ENCODE data around the gene C1orf53. TPM values are rescaled to one million over a fixed set of nuclear protein-coding genes. Genes with fewer than 3 reads are reported as not detected.

Gene C1orf53
- total and polyA plus RNA-seq, 2 donors from 2014 or later: 8.4 to 8.9 TPM

- FAIRE-seq: no peak
Observed at GRCh38 chr1:197907846-197908616, 5.6 kb downstream of the C1orf53 start.

DNA sequence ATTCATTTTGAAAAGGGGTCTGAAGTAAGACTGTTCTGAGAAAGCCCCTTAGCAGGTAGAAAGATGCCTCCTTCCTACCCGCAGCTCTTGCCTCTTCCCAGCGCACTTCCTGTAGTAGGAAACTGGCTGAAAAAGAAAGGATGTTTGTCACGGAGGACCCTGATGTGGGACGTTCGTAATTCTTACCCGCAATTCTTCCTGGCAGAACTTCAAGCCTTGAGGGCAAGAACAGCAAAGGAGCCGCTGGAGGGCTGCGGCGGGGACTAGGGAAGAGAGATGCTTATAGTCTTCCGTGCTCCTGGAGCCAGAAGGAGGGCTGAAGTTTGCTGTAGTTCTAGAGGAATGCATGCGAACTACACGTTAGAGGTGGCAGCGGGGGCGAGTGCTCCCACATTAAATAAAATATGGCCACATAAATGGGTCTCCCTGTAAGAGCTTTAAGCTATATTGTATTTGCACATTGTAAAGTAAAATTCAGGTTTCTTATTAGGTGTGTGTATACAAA is 6.3 kb downstream of the C1orf53 start:
- intact Hi-C loops (cut with DNase I): no loop called here
- no peak for FAIRE-seq
- H3K36me3 ChIP-seq (ENCODE audit: control insufficient read depth in 2 of 3, insufficient read depth in 3 of 3, low read length in 3 of 3): no peaks in the 10 kb centered on the region

More at GRCh38 chr1:197907846-197908616, 5.6 kb downstream of the C1orf53 start:
- H3K27me3 ChIP-seq (ENCODE audit: control insufficient read depth, insufficient read depth, low read length): peaks cover 92% of the 10 kb centered on the region
- H3K9me3 ChIP-seq (ENCODE audit: control insufficient read depth in 2 of 3, insufficient read depth in 1 of 3, low read length in 3 of 3): no peaks in the 10 kb centered on the region
- H3K27ac ChIP-seq (ENCODE audit: low read depth in 2 of 2, low read length in 2 of 2): no peak overlapping the region
- no peak for DNase-seq
- H3K4me3 ChIP-seq (ENCODE audit: low read length in 3 of 3): no peak overlapping the region
- peaks cover 0 to 8% (median 3%) of the 10 kb centered on the region in 3 donors for H3K4me1 ChIP-seq (ENCODE audit: control insufficient read depth in 2 of 3, insufficient read depth in 2 of 3, low read depth in 1 of 3, low read length in 3 of 3)
- H3K9ac ChIP-seq (ENCODE audit: low read length in 3 of 3): no peak overlapping the region
- H3K36me3 ChIP-seq (ENCODE audit: control insufficient read depth in 2 of 3, insufficient read depth in 3 of 3, low read length in 3 of 3): no peaks in the 10 kb centered on the region
- TF ChIP-seq, protein P1, sequence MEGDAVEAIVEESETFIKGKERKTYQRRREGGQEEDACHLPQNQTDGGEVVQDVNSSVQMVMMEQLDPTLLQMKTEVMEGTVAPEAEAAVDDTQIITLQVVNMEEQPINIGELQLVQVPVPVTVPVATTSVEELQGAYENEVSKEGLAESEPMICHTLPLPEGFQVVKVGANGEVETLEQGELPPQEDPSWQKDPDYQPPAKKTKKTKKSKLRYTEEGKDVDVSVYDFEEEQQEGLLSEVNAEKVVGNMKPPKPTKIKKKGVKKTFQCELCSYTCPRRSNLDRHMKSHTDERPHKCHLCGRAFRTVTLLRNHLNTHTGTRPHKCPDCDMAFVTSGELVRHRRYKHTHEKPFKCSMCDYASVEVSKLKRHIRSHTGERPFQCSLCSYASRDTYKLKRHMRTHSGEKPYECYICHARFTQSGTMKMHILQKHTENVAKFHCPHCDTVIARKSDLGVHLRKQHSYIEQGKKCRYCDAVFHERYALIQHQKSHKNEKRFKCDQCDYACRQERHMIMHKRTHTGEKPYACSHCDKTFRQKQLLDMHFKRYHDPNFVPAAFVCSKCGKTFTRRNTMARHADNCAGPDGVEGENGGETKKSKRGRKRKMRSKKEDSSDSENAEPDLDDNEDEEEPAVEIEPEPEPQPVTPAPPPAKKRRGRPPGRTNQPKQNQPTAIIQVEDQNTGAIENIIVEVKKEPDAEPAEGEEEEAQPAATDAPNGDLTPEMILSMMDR (IDR thresholded peaks at IDR 0.05; ENCODE audit: borderline replicate concordance, extremely low read depth, insufficient read depth): no peak
- intact Hi-C loops (cut with DNase I): no loop called here

DNA sequence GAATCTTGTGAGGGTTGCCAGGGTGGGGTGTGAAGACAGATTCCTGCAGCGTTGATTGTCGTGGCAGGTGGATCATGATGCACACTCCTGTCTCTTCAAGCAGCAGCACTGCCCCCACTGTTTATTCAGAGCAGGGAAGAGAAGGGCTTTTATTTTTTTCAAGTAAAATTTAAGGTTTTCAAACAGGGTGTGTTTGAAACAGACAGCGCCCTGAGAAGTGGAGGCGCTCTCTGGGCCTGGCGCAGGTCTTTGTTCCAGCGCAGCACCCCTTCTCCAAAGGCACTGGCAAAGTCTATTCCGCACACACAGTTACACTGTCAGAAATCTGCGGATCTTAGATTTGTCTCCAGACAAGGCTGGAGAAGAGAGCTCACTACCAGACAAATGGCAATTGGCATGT is 7.0 kb downstream of the C1orf53 start:
- no peaks in the 10 kb centered on the region for H3K9me3 ChIP-seq (ENCODE audit: control insufficient read depth in 2 of 3, insufficient read depth in 1 of 3, low read length in 3 of 3)
- no peak overlapping the region for H3K27ac ChIP-seq (ENCODE audit: low read depth in 2 of 2, low read length in 2 of 2)
- H3K9ac ChIP-seq (ENCODE audit: low read length in 3 of 3): no peak overlapping the region
- FAIRE-seq (no peak), DNase-seq (no peak)
- H3K4me1 ChIP-seq (ENCODE audit: control insufficient read depth in 2 of 3, insufficient read depth in 2 of 3, low read depth in 1 of 3, low read length in 3 of 3): peaks cover 0 to 8% (median 3%) of the 10 kb centered on the region in 3 donors
- H3K27me3 ChIP-seq (ENCODE audit: control insufficient read depth, insufficient read depth, low read length): peaks cover 90% of the 10 kb centered on the region
- intact Hi-C loops (cut with DNase I): no loop called here
- TF ChIP-seq, protein P1 (IDR thresholded peaks at IDR 0.05; ENCODE audit: borderline replicate concordance, extremely low read depth, insufficient read depth): no peak
- H3K4me3 ChIP-seq (ENCODE audit: low read length in 3 of 3): no peak overlapping the region
- no peaks in the 10 kb centered on the region for H3K36me3 ChIP-seq (ENCODE audit: control insufficient read depth in 2 of 3, insufficient read depth in 3 of 3, low read length in 3 of 3)

More for the DNA sequence above, 6.3 kb downstream of the C1orf53 start:
- no peak overlapping the region for H3K27ac ChIP-seq (ENCODE audit: low read depth in 2 of 2, low read length in 2 of 2)
- no peak for DNase-seq
- no peak overlapping the region for H3K9ac ChIP-seq (ENCODE audit: low read length in 3 of 3)
- no peak overlapping the region for H3K4me3 ChIP-seq (ENCODE audit: low read length in 3 of 3)
- no peaks in the 10 kb centered on the region for H3K9me3 ChIP-seq (ENCODE audit: control insufficient read depth in 2 of 3, insufficient read depth in 1 of 3, low read length in 3 of 3)
- peaks cover 0 to 8% (median 3%) of the 10 kb centered on the region in 3 donors for H3K4me1 ChIP-seq (ENCODE audit: control insufficient read depth in 2 of 3, insufficient read depth in 2 of 3, low read depth in 1 of 3, low read length in 3 of 3)
- peaks cover 92% of the 10 kb centered on the region for H3K27me3 ChIP-seq (ENCODE audit: control insufficient read depth, insufficient read depth, low read length)
- TF ChIP-seq, protein P1 (IDR thresholded peaks at IDR 0.05; ENCODE audit: borderline replicate concordance, extremely low read depth, insufficient read depth): no peak

Data from kidney (tissue), 14 donors.